ENCODE results near the gene NME7. TPM values are rescaled to one million over a fixed set of nuclear protein-coding genes. Genes with fewer than 3 reads are reported as not detected.
"Not testable (repeated sequence)": the region's sequence is repeated elsewhere in the genome, so short reads cannot be mapped to it uniquely, and the experiment has no call there.

Gene NME7
- total RNA-seq, 1 donor from 2014 or later: 13.5 TPM

DNA sequence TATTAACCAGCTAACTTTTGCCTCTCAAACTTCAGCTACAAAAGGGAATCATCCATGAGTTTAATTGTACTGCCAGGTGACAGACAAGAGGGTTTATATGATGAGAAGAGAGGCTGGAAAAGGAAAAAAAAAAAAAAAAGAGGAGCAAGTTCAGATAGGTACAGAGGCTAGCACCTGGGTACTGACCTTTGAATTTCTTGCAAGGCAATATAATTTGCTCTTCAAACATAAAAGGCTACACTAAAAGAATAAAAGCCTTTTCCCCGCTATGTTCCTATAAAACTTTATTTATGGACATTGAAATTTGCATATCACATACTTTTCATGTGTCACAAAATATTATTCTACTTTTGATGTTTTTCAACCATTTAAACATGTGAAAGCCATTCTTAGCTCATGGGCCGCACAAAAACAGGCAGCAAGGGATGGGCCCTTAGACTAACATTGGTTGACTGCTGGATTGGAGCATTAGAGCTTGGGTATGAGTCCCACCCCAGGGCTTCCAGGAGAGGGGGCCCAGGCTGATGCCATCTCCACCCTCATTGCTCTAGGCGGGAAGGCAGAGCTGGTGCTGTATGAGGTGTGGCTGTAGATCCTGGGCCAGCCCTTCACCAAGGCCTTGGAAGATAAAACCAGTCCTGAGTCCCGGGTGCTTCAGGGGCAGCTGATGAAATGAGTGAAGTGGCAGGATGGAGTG is 216.8 kb downstream of the NME7 start:
- no peak for ATAC-seq

DNA sequence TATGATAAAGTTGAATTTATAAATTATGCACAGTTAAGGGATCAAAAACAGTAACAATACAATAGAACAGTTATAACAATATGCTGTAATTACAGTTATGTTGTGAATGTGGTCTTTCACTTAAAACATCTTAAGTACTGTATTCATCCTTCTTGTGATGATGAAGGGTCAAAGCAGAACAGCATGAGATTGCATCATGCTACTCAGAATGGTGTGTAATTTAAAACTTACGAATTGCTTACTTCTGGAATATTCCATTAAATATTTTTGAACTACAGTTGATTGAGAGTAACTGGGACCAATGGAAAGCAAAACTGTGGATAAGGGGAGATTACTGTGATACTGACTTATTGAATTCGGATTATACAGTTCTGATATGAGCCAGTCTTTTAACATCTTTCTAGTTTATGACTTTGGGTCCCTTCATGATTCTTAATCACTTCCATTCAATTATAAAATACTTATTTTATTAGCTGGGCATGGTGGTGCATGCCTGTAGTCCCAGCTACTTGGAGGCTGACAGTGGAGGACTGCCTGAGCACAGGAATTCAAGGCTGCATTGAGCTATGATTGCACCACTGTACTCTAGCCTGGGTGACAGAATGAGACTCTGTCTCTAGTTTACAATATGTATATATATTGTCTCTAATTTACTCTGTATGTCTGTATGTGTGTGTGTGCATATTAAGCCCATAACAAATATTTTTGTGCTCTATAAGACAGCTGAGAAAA is 217.9 kb downstream of the NME7 start:
- ATAC-seq: no peak

- ATAC-seq: no peak
Measured at GRCh38 chr1:169148472-169149252, 218.9 kb downstream of the NME7 start.

- no peak for ATAC-seq
Measured at GRCh38 chr1:169146576-169147214, 220.9 kb downstream of the NME7 start.

GRCh38 chr1:169144941-169145626 is 222.5 kb downstream of the NME7 start:
- no peak for ATAC-seq

GRCh38 chr1:169143984-169144383 is 223.6 kb downstream of the NME7 start:
- ATAC-seq: no peak

DNA sequence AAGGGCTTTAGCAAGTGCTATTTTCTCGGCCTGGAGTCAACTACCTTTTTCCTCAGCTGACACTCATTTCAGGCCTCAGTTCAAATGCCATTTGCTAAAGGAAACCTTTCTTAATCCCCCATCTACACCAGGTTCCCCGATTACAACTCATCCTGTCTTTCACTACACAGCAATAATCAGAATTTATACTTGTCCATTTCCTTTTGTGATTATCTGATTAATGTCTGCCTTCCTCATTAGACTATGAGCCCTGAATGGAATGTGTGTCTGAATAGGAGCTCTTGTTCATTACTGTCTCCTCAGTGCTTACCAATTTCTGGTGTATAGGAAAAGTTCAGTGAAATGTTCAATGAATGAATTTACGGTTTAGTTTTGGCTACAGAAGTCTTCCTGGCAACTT is 224.3 kb downstream of the NME7 start:
- no peak for ATAC-seq

GRCh38 chr1:169142129-169142528 is 225.5 kb downstream of the NME7 start:
- ATAC-seq: no peak

GRCh38 chr1:169141356-169141755 is 226.2 kb downstream of the NME7 start:
- no peak for ATAC-seq

DNA sequence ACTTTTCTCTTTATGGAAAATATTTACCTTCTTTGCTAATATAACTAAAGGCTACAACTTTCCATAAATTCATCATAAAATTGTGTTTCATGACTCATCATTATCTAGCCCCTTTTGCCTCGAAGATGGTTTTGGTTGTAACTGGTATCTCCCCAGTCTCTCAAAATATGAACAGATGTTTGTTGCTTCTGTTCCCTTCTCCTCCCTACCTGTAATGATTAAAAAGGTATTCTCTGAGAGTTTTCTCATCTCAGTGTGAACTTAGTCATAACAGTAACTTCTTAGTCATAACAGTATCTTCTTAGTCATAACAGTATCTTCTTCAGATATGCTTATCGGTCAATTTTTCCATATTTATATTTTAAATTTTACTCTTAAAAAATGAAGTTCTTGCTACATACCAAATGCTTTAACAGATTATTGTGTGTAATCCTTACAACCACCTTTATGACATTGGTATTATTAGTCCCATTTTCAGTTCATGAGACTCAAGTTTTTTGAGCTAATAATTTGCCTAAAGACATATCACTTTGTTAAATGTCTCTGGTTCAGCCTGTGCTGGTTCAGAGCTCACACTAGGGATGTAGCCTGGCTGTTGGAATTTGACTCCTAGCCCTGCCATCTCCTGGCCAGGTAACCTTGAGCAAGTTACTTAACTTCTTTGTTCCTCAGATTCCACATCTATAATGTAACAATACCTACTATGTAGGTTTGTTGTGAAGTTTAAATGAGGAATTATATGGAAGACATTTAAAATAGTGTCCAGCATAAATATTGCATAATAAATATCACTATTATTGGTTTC is 228.5 kb downstream of the NME7 start:
- no peak for ATAC-seq

GRCh38 chr1:169137357-169137756 is 230.2 kb downstream of the NME7 start:
- ATAC-seq: peak; percentile 32

DNA sequence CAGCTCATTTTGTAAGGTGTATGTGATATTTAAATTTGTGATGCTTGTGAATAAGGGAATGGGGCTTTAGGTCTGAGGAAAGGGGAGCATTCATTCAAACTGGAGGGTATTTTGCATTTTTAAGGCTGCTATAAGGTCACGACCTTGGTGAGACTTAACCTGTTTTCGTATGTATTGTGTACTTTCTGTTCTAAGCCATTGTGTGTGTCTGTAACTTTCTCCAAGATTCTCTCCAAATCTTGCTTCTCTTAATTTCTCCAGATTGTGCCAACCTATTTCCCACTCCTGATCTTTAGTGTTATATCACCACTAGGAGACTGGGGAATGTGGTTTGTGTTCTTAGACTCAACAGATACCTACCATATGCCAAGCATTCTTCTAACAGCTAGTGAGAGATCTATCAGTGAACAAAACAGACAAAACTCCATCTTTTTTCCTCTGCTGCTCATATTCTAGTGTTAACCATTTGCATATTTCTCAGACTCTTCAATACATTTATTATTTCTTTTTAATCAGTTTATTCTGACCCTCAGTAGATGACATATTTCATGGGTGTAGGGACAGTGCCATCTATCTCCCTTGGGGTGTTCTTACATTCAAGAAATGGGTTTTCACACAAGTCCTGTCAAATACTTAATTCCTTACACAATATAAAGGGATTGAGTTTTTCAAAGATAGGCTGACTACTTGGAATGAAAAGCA is 233.6 kb downstream of the NME7 start:
- no peak for ATAC-seq

DNA sequence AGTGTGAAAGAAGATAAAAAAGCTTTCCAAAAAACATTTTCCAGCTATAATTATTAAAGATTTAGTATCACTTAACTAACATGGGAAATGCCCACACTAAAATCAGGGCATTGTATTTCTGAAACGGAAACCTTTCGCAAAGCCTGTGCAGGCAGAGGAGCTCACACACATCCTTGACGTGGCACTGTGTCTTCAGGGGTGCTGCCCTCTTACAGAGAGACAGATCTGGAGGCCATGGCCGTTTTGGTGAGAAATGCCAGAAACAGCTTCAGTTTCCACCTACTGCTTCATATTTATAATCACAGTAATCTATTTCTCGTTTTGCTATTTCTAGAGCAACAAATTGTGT is 234.4 kb downstream of the NME7 start:
- ATAC-seq: no peak

GRCh38 chr1:169132512-169133227 is 234.9 kb downstream of the NME7 start:
- ATAC-seq: no peak

DNA sequence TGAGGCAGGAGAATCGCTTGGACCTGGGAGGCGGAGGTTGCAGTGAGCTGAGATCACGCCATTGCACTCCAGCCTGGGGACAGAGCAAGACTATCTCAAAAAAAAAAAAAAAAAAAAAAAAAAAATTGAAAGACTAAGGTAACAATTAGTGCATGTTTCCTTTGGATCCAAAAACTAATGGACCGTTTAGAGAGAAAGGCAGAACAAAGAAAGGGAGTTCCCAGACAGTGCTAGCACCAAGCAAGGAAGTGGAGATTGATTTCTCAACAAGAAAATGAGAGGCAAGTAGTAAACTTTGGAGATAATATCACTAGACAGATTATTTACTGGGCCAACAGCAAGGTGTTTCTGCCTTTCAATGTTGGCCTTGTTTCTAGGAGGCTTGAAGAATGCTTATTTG is 236.9 kb downstream of the NME7 start:
- ATAC-seq: no peak

DNA sequence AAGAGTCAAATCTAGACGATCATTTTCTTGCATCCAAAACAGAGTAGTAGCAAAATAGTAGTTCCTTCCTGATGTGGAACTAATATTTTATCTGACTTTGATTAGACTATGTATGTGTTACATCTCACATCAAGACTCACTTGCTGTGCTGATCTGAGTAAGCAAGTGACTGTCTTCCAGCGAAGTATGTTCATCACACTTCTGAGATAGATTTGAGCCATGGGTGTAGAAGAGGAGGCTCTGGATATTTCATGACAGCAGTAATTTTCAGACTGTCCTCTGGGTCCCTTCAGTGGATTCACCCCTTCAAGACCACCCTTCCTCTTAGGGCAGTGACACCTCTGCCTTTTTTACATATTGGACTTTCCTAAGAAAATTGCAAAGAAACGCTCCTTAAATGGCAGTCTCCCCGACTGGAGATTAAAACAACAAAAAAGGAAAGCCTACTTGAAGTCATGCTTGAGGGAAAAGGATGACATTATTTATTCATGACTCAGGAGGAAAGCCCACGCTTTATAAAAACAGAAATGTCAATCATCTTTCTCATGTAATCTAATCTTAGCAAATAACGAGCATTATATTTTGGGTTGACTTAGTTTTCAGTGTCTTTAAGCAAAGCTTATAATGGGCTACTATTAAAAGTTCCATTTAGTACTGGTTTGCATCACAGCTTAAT is 238.3 kb downstream of the NME7 start:
- ATAC-seq: no peak

- ATAC-seq: no peak
Measured at GRCh38 chr1:169128562-169128961, 239.0 kb downstream of the NME7 start.

DNA sequence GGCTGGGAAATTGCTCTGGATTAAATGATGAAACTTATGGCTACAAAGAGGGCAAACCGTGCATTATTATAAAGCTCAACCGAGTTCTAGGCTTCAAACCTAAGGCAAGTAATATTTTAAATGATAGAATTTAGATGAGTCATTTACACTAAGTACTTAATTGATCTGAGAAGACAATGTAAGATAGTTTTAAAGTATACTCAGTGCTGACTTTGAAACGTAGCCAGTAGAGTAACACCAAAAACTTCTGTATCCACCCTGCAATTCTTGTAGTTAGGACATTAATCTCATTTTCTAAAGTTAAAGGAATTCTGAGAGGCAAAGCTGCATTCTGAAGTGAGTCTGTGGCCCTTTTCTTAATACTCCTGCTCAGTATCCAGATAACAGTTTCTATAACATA is 240.3 kb downstream of the NME7 start:
- ATAC-seq: no peak

- no peak for ATAC-seq
Measured at GRCh38 chr1:169126335-169126734, 241.3 kb downstream of the NME7 start.

DNA sequence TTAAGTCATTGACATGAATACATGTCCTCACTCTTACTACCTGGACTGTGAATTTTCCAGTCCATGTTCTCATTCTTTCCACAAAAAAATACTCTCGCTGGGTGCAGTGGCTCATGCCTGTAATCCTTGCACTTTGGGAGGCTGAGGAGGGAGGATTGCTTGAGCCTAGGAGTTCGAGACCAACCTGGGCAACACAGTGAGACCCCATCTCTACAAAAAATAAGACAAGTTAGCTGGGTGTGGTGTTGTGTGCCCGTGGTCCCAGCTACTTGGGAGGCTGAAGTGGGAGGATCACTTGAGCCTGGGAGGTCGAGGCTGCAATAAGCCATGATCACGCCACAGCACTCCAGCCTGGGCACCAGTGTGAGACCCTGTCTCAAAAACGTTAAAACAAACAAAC is 242.0 kb downstream of the NME7 start:
- not testable (repeated sequence) for ATAC-seq
